Upper lobe of left lung (tissue), 4 donors: ENCODE measurements around the gene ARPP21.

Source experiments
- POLR2AphosphoS5 ChIP-seq, 2 donors: sonication (generic); formaldehyde crosslinking; IDR thresholded peaks; one replicate each; pipeline ENCODE4 v1.5.1; 2017; ENCODE audit warnings: antibody characterized with exemption in 2 of 2
- TF ChIP-seq, protein P1 (sequence below), 6 experiments: fragments of 450-650 bp in 4 of 6; fragments of 200-600 bp in 2 of 6; sonication (generic) in 2 of 6; IDR thresholded peaks; one replicate each; pipeline ENCODE4 v1.5.1; 2016 to 2019; ENCODE audit warnings: antibody characterized with exemption in 6 of 6

DNA sequence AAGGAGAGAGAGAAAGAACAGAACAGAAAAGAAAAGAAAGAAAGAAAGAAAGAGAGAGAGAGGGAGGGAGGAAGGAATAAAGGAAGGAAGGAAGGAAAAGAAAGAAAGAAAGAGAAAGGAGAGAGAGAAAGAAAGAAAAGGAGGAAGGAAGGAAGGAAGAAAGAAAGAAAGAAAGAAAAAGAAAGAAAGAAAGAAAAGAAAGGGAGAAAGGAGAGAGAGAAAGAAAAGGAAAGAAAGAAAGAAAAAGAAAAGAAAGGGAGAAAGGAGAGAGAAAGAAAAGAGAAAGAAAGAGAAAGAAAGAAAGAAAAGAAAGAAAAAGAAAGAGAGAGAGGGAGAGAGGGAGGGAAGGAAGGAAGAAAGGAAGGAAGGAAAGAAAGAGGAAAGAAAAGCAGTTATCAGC is 108.8 kb downstream of the ARPP21 start:
- TF ChIP-seq, protein P1, sequence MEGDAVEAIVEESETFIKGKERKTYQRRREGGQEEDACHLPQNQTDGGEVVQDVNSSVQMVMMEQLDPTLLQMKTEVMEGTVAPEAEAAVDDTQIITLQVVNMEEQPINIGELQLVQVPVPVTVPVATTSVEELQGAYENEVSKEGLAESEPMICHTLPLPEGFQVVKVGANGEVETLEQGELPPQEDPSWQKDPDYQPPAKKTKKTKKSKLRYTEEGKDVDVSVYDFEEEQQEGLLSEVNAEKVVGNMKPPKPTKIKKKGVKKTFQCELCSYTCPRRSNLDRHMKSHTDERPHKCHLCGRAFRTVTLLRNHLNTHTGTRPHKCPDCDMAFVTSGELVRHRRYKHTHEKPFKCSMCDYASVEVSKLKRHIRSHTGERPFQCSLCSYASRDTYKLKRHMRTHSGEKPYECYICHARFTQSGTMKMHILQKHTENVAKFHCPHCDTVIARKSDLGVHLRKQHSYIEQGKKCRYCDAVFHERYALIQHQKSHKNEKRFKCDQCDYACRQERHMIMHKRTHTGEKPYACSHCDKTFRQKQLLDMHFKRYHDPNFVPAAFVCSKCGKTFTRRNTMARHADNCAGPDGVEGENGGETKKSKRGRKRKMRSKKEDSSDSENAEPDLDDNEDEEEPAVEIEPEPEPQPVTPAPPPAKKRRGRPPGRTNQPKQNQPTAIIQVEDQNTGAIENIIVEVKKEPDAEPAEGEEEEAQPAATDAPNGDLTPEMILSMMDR (IDR thresholded peaks at IDR 0.05): no peak
- TF ChIP-seq POLR2AphosphoS5 (IDR thresholded peaks at IDR 0.05): no peak
